GM12801 (cell line): ENCODE data around the gene CDK5R2.

ENCODE experiments used
- CTCF ChIP-seq: IDR thresholded peaks from one replicate; pipeline ENCODE4 v1.5.1; 2011; ENCODE audit warnings: control low read depth; ENCODE audit not compliant: insufficient read length; ENCODE audit errors: extremely low read depth

The CDK5R2 gene

DNA sequence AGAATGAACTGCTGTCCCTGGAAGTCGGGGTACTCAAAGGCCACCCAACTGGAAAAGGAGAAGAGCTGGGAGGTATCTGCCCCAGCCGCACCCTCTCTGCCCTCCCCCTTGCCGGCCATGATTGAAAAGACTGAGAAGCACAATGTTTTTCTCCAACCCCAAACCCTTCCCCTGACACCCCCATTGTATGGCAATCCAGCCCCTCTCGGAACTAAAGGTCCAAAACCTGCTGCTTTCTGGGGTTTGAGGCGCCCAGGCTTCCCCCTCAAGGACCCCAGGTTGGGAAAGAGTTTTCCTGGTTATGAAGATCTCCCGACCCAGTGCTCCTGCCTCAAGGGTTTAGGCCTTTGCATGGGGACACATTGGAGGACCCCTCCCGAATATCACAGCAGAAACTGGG is 32.7 kb downstream of the CDK5R2 start:
- TF ChIP-seq CTCF: no peak

- TF ChIP-seq CTCF: no peak
Observed at GRCh38 chr2:218992703-218993344, 33.4 kb downstream of the CDK5R2 start.

- TF ChIP-seq CTCF: no peak
Observed at GRCh38 chr2:218993345-218994315, 34.2 kb downstream of the CDK5R2 start, which contains the start of gene CRYBA2. TSS of gene CRYBA2 (minus strand) at chr2:218993422. CDS start at chr2:218993176, 246 bp downstream.

- no peak for TF ChIP-seq CTCF
Observed at GRCh38 chr2:218995561-218995960, 36.1 kb downstream of the CDK5R2 start.

DNA sequence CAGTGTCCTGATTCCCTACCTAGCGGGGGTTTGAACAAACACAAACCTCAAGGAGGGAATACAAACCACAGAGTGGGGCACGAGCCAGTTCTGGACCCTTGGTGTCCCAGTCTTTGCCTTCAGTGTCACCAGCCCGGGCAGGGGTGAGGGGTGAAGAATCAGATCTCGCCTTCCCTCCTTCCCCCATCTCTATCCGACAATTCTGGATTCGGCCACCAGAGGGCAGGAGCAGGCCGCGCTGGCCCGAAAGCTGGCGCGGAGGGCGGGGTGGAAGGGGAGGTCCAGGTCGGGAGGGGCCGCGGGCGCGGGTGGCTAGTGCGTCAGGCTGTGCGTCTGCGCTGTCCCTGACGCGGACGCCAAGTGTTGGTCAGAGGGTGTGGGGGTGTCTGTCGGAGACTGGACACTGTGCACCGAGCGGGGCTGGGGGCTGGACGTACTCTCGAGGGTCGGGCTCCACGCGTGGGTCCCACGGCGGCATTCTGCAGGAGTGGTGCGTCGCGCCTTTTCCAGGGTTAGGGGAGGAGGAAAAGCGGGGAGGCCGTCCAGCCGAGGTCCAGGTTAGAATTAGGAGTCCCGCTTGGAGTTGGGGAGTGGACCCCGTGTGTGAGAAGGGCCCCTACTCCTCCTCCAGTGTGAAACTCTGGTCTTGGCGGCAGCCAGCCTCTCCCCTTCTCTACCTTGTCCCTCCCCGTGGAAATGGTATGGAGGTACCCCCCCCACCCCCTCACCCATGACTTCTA is 36.7 kb downstream of the CDK5R2 start:
- no peak for TF ChIP-seq CTCF

DNA sequence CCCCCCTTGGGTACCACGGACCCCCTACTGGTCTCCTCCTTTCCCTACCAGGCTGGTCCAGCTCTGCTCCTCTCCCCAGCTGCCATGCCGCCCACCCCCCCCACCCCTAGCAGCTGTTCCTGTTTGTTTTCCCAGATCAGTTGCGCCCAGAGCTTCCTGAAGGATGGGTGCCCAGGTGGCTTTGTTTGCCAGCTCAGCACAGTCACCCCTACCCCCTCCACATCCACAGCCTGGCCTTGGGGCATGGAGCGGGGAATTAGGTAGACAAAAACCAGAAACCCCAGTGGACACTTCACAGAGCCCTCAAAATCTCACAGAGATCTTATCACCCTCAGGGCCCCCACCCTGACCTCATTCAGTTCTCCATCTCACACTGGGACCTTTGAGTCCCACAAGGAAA is 37.5 kb downstream of the CDK5R2 start:
- no peak for TF ChIP-seq CTCF

DNA sequence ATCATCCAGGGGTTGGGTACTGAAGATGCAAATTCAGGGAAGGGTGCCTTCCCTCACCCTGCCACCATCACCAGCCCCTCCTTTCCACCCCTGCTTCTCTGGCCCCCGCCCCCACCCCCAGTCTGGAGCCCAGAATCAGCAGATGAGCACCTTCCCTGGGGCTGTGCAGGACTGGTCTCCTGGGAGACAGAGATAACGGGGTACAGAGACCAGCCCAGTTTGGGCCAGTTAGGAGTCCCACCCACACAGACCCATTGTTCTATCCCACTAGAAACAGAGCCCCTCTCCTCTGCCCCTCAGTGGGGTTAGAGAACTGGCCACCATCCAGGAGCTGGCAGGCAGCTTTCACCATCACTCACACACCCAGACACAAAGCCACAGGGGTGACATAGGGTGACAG is 38.3 kb downstream of the CDK5R2 start:
- no peak for TF ChIP-seq CTCF
